ENCODE measurements around the gene PSMC5. TPM values are rescaled to one million over a fixed set of nuclear protein-coding genes. Genes with fewer than 3 reads are reported as not detected.
"Not testable (repeated sequence)": the region's sequence is repeated elsewhere in the genome, so short reads cannot be mapped to it uniquely, and the experiment has no call there.

PSMC5 gene
- total RNA-seq, 1 experiment from 2014 or later = 145 TPM

- no peak for ATAC-seq
- Histone ChIP-seq H3K4me1 (ENCODE audit: control insufficient read depth, insufficient read depth, low read length) (no peaks in the 10 kb centered on the region), H3K4me3 (ENCODE audit: low read depth in 2 of 2, low read length in 2 of 2) (no peak overlapping the region), H3K36me3 (ENCODE audit: control insufficient read depth, insufficient read depth, low read length) (no peaks in the 10 kb centered on the region), H3K27me3 (ENCODE audit: control insufficient read depth, insufficient read depth, low read length) (no peaks in the 10 kb centered on the region), H3K9me3 (ENCODE audit: control insufficient read depth, insufficient read depth, low read depth, low read length) (no peaks in the 10 kb centered on the region), H3K27ac (ENCODE audit: low read length) (no peak overlapping the region)
- CTCF ChIA-PET = interaction anchor here (0.6 kb wide), 1 partner anchor 16 kb away, joined by 5 read pairs; no protein-coding TSS in a partner anchor
- POLR2A ChIA-PET = no interaction called here
- in situ Hi-C loops (cut with HindIII; ENCODE audit: low pct_unique_long_range_greater_than_20kb, low sequenced_read_pairs) = no loop called here
- intact Hi-C loops (cut with micrococcal nuclease; ENCODE audit: unreplicated experiment) = no loop called here
- no peak for TF ChIP-seq CTCF (IDR thresholded peaks at IDR 0.05)
- TF ChIP-seq REST (IDR thresholded peaks at IDR 0.05; ENCODE audit: insufficient read depth in 1 of 2, low read depth in 2 of 2, low read length in 1 of 2) = no peak
- no peak for TF ChIP-seq SIN3A (IDR thresholded peaks at IDR 0.05; ENCODE audit: borderline replicate concordance, insufficient read depth, low read depth, low read length)
- TF ChIP-seq POLR2AphosphoS5 (IDR thresholded peaks at IDR 0.05; ENCODE audit: low read depth, low read length) = no peak
- no TSS peak for BruUV-seq (replicated peaks)
- DNase-seq (ENCODE audit: low read depth, low spot score) = no peak
Observed at GRCh38 chr17:63859257-63859656, 32.0 kb downstream of the PSMC5 start.

GRCh38 chr17:63866625-63867024 lies 39.4 kb downstream of the PSMC5 start:
- H3K27ac ChIP-seq (ENCODE audit: low read length); in situ Hi-C loops (cut with HindIII; ENCODE audit: low pct_unique_long_range_greater_than_20kb, low sequenced_read_pairs); DNase-seq (ENCODE audit: low read depth, low spot score); H3K4me3 ChIP-seq (ENCODE audit: low read depth in 2 of 2, low read length in 2 of 2); BruUV-seq (replicated peaks); H3K36me3 ChIP-seq (ENCODE audit: control insufficient read depth, insufficient read depth, low read length); H3K27me3 ChIP-seq (ENCODE audit: control insufficient read depth, insufficient read depth, low read length); H3K4me1 ChIP-seq (ENCODE audit: control insufficient read depth, insufficient read depth, low read length); intact Hi-C loops (cut with micrococcal nuclease; ENCODE audit: unreplicated experiment); H3K9me3 ChIP-seq (ENCODE audit: control insufficient read depth, insufficient read depth, low read depth, low read length): not testable (repeated sequence)
- POLR2A ChIA-PET = interaction anchor here (0.6 kb wide), 1 partner anchor 38 kb away, joined by 3 read pairs; no protein-coding TSS in a partner anchor
- CTCF ChIA-PET = interaction anchor here (1.0 kb wide), 1 partner anchor 134 kb away, joined by 5 read pairs; no protein-coding TSS in a partner anchor
- TF ChIP-seq CTCF (IDR thresholded peaks at IDR 0.05) = peak; percentile 39
- peak; percentile 80; the same call in 1 of the 2 replicates for ATAC-seq

Data from Panc1 (cell line).